ENCODE measurements around the gene FOXP1.
"Not testable (repeated sequence)": the region's sequence is repeated elsewhere in the genome, so short reads cannot be mapped to it uniquely, and the experiment has no call there.

FOXP1 gene

GRCh38 chr3:71446734-71447133 is 136.8 kb downstream of the FOXP1 start:
- DNase-seq: no peak

- no peak for DNase-seq
Measured at GRCh38 chr3:71446260-71446659, 137.3 kb downstream of the FOXP1 start.

DNA sequence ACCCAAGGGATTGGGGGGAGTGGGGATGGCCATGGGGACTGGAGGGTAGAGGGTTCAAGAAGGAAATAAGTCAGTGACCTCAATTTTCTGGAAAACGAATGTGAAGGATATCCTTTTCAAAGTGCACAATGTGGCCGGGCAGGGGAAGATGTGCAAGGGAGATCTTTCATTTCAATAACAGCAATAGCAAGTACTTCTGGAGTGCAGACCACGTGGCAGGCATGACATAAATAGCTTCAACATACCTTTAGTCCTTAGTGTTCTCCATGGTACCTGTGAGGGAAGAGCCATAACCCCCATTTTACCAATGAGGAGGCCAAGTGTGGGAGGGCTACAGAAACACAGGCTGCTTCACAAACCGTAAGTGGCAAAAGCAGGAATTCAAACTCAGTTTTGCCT is 138.7 kb downstream of the FOXP1 start:
- DNase-seq: no peak

DNA sequence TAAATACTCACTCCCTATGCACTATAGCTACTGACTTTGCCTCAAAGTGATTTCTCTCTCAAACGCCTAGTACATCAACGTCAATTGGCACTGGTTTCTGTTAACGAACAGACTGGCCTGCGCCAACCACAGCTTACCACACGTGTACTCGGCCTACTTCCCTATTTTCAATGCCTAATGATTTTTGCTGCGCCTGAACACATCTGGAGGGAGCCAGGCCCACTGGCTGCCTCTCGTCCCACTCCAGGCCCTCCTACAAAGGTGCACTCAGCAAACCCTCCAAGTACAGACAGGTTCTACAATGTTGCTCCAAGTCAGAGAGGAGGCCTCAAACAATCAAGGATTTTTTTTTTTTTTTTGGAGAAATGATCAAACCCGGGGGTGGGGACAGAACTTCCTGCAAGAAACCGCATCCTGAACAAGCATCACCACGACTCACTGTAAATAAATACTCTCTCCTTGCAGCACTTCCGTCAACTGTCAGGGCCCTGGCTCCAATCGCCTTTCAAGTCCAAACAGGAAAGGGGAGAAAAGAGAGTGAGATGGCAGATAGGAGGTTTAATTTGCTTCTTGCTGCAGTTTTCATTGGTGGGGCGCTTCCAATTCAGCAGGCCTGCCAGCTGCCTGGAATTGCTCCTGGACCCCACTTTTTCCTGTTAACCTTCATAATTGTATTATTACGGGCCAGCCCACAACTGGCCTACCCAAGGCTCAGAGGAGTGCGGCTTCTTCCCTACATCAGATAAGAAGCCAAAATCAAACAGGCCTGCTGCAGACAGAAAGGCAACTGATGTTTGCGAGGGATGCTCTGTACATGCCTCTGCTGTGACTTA is 139.3 kb downstream of the FOXP1 start:
- peak; percentile 55 for DNase-seq

DNA sequence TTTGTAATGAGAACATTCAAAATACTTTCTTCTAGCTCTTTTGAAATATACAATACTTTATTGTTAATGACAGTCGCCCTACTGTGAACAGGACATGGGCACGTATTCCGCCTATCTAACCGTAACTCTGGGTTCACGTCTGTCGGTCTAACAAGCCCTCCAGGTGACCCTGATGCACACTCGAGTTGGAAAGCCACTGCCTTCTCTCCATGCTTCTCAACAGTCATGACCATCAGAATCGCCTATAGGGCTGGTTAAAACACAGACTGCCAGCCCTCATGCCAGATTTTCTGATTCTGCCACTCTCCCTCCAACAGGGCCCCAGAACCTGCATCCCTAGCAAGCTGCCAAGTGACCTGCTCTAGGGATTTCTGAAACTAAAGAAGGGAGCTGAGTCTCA is 140.2 kb downstream of the FOXP1 start:
- DNase-seq: no peak

DNA sequence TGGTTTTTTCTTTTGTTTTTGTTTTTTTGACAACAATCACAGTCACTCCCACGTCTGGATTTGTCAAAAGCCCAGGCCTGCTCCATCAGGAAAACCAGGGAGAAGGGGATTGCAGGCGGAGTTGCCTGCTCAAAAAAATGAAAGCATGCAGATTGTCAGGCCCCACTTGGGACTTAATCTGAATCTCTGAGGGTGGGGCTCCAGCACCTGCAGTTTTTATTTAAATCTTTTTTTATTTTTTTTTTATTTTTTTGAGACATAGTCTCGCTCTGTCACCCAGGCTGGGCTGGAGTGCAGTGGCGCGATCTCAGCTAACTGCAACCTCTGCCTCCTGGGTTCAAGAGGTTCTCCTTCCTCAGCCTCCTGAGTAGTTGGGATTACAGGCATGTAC is 140.9 kb downstream of the FOXP1 start:
- DNase-seq: no peak

- DNase-seq: no peak
Measured at GRCh38 chr3:71441925-71442651, 141.4 kb downstream of the FOXP1 start.

DNA sequence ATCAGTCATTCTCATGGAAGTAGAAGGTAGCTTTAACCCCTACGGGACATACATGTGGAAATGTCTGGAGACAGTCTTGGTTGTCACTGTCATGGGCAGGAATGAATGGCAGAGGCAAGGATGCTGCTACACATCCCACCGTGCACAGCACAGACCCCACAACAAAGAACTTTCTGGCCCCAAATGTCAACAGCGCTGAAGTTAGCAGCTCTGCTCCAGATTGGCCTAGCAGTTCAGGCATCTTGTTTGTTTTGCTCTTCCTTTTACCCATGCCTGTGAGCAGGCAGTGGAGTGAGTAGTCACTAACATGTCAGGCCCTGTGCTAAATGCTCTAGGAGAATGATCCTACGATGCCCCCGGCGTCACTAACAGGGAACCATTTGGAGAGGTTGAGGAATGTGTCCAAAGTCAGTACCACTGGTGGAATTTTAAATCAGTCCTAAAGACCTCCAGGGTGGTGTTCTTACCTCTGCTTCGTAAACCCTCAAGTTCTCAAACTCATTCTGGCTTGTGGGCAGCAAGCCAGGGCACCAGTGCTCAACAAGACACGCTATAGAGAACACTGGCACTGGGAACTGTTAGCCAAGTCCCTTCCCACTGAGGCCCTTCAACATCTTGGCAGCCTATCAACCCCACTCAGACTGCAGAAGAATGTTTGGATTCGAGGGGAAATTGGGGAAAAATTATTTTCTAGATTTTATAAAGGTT is 142.2 kb downstream of the FOXP1 start:
- DNase-seq: no peak

DNA sequence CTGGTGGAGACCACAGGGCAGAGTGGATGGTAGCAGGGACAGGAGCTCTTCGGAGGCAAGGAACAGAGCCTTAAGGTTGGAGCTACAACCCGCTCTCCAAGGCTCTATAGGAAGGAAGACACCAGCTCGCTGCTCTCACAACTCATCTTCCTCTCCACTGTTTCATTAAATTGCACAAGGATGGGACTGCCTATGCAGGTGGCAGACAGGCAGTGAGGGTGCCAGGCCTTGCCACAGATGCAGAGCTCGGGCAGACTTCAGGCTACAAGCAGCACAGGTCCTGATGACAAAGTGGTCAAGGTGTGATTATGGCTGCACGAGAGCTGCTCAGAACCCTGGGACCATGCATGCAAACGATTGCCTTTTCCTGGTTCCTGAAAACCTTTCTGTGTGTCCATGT is 144.6 kb downstream of the FOXP1 start:
- DNase-seq: no peak

DNA sequence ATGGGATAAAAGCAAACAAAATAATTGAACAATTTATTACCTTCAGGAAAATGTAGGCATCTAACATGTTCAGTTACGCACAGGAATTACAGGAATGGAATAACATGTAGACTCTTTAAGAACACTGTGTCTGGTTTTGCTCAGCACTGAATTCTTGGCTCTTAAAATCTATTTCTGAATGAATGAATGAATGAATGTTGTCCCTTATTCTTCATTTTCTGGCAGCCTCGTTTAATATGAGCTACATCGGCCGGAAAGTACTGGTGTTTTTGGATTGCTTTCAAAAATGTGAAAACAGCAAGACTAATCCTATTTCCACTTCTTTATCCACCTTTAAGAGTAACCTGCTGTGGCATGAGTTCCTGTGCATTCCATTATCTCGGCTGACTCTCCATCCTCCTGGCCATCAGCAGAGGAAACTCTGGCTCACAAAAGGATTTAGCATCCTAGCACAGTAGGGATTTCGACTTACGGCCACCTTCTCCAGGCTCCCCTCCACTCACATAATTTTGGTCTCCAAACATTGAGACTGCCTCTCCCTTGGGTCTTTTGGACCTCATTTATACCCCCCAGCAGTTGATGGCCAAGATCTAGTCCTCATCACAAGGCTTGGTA is 145.3 kb downstream of the FOXP1 start:
- no peak for DNase-seq

DNA sequence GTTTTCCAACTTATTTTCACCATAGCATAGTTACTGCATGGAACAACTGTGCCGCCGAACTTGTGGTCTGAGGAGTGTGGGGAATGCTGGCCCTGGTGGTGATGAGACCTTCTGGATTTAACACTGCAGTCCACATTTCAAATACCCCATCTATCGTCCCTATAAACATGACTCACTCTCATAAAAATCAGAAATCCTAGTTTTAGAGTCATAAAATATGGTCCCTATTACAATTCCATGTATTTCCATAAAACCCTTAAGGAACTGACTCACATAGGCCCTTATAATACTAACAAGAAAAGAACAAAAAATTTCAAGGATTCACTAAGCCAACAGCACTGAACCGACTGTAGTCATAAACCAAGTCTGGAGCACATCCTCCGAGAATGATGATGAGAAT is 147.2 kb downstream of the FOXP1 start:
- DNase-seq: no peak

GRCh38 chr3:71435836-71436235 is 147.7 kb downstream of the FOXP1 start:
- DNase-seq: not testable (repeated sequence)

DNA sequence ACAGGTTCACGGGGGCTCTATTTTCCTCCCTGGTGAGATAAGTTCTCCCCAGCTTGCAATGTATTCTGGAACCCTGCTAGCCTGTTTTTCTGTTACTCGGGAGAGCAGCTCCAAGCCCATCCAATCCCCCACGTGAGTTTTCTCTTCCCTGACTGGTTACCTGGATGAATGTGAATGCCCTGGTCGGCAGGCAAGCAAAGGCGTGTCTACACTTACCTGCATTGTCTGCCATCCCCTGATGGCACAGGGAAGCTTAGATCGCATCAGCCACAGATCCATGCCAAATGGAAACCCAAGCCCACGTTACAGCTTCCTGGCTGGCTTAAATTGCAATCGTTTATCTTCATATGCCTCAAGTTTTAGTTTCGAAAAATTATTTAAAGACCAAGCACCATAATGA is 149.9 kb downstream of the FOXP1 start:
- no peak for DNase-seq

- no peak for DNase-seq
Measured at GRCh38 chr3:71432044-71432975, 151.2 kb downstream of the FOXP1 start.

DNA sequence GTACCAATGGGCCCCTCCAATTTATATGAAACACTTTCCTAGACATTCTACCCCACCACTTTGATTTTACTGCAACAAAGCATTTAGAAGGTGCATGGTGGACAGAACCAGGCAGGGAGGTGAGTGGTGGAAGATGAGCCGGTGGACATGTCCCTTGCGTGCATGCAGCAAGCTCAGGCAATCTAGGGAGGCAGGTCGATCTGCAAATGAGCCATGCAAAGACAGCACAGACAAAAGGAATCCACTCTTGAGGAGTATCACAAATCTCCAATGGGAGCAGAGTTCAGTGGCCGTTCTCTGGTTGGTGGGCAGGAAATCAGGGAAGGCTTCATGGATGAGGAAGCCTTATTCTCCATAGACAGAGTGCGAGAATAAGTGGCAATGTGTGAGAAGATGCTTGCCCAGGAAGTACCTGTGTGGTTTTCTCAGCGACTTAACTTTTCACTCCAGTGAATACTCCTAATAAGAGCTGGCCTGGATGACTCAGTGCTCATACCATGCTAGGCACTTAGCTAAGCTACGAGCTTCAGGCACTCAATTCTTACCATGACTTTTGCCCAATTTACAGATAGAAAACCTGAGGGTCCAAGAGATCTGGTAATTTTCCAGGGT is 152.5 kb downstream of the FOXP1 start:
- DNase-seq: no peak

- DNase-seq: no peak
Measured at GRCh38 chr3:71429597-71429988, 153.9 kb downstream of the FOXP1 start.

DNA sequence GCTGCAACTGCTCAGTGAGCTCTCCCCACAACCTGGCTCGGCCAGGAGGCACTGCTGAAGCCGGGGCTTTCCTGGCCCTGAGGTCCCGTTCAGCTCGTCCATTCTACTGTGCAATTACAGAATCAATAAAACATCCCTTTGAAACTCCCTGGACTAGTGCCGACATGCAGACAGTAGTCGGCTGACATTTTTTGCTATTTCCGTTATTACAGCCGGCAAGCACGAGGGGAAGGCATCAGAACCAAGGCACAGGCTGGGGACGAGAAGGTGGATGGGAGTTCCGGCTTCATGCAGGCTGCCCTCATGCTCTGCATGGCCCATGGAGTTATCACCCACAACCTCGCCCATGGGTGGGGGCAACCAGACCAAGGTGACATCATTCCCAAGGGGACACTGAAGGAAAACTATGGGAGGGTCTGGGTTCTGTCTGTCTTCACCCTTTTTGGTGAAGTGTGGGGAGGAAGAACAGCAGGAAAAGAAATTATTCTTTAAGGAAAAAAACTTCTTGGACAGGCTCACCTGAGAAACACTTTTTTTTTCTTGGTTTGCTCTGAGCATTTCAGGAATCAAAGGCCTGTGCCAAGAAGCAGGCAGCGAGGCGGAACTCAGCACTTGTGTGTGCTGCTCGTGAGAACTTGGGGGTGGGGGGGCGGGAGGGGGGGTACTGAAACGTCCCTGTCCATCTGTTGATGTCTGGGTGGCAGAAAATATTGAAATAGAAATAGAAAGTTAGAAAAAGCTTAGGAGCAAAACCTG is 154.5 kb downstream of the FOXP1 start:
- DNase-seq: no peak

DNA sequence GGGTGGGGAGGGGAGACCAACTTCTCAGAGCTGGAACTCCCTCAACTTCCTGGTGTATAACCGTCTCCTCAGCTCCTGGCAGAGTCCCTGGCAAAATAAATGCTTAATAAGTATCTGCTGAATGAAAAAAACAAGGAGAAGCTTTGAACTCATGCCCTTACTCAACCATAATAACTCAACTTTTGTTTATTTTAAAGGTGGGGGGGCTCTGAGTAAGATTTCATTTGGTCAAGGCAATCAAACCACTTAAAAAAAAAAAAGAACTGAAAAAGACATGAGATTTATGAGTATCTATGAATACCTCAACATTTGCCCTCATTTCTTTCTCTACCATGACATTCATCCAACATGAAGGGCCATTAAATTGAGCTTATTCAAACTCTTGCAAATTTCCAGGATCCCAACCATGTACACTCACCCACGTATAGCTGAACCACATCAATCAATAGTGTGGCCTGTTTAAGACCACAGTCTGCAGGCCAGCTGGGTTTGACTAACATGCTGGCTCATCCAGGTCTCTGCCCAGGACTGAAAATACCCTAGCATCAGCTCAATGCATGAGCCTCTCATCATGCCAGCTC is 157.9 kb downstream of the FOXP1 start:
- DNase-seq: no peak

DNA sequence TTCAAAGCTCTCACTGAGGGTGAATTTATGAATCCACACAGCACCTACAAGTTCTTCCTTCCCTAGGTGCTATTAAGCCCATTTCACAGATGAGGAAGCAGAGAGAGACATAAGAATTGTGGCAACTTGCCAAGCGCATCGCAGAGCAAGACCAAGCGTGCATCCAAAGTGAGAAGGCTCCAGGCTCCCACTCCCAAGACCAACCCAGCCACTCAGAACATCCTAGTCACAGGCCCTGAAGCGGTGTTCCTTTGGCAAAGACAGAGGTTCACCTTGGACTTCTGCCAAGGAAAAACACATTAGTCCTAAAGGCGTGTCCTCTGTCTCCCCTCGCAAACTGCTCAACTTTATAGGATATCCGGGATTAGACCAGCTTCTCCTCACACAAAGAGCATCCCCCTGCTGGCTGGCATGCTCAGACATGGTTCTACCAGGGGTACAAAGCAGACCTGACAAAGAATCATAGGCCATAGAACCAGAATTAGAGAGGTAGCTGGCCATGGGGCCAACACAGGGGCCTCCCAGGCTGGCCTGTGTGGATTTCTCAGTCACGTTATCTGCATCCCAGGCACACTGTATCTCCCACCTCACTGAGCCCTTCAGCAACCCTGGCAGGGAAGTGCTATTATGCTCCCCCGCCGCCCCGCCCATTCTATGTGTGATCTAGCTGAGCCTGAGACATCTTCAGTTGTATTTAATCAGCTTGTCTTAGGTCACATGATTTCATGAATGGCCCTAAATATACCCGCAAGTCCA is 160.2 kb downstream of the FOXP1 start:
- DNase-seq: no peak
